DMS153 treated with DMSO at 0.1 percent for 48 hours (cell line): ENCODE measurements around the gene COL8A2.

ENCODE experiments used
- DNase-seq: peaks from one replicate; lab custom pipeline; 2025; ENCODE audit not compliant: unreplicated experiment; lab: John Stamatoyannopoulos, UW

COL8A2 gene

GRCh38 chr1:36092166-36092797, 32.7 kb downstream of the COL8A2 start:
- DNase-seq, result no peak

GRCh38 chr1:36091698-36092097, 33.3 kb downstream of the COL8A2 start:
- DNase-seq, result no peak

GRCh38 chr1:36091141-36091540, 33.9 kb downstream of the COL8A2 start:
- DNase-seq, result no peak

GRCh38 chr1:36089393-36090121, 35.5 kb downstream of the COL8A2 start:
- DNase-seq, result no peak

GRCh38 chr1:36088577-36089392, 36.2 kb downstream of the COL8A2 start, which contains the start of gene ADPRS:
Gene ADPRS, plus strand, starts transcription at chr1:36088892. Its CDS starts 13 bp downstream, at chr1:36088905.
- peak; percentile 98 for DNase-seq

- no peak for DNase-seq
These were observed 36.8 kb downstream of the COL8A2 start for GRCh38 chr1:36088265-36088576.

GRCh38 chr1:36087233-36088123, 37.5 kb downstream of the COL8A2 start:
- no peak for DNase-seq

- DNase-seq, result no peak
These were observed 38.3 kb downstream of the COL8A2 start for GRCh38 chr1:36086529-36087232.

GRCh38 chr1:36085686-36086526, 39.1 kb downstream of the COL8A2 start:
- no peak for DNase-seq

GRCh38 chr1:36085126-36085525, 39.9 kb downstream of the COL8A2 start:
- no peak for DNase-seq

- DNase-seq, result no peak
These were observed 40.4 kb downstream of the COL8A2 start for GRCh38 chr1:36084497-36085115.

- peak; percentile 80 for DNase-seq
These were observed 41.2 kb downstream of the COL8A2 start, which contains the start of gene TEKT2 for GRCh38 chr1:36083635-36084496. Gene TEKT2, plus strand, starts transcription at chr1:36084094. Its CDS starts 828 bp downstream, at chr1:36084922.

- DNase-seq, result no peak
These were observed 41.8 kb downstream of the COL8A2 start for GRCh38 chr1:36083219-36083618.

GRCh38 chr1:36081926-36082485, 43.0 kb downstream of the COL8A2 start:
- no peak for DNase-seq

GRCh38 chr1:36080801-36081200, 44.2 kb downstream of the COL8A2 start:
- no peak for DNase-seq

GRCh38 chr1:36080236-36080635, 44.8 kb downstream of the COL8A2 start:
- no peak for DNase-seq

GRCh38 chr1:36076979-36077573, 47.9 kb downstream of the COL8A2 start:
- DNase-seq, result no peak
